Mesodermal cell (in vitro differentiated cells): ENCODE measurements around the gene ANXA4.

Experiments used
- H3K27ac ChIP-seq: 2 replicates; pipeline ENCODE4 v1.7.0; 2013; ENCODE audit warnings: mild to moderate bottlenecking, low read depth, low read length, moderate library complexity; ENCODE audit not compliant: severe bottlenecking
- H3K36me3 ChIP-seq: 2 replicates; pipeline ENCODE4 v1.7.1; 2013; ENCODE audit warnings: mild to moderate bottlenecking, low read length, moderate library complexity; ENCODE audit not compliant: control insufficient read depth, insufficient read depth
- H3K4me1 ChIP-seq: one replicate; pipeline ENCODE4 v1.7.1; 2013; ENCODE audit warnings: mild to moderate bottlenecking, low read length; ENCODE audit not compliant: insufficient read depth, control insufficient read depth, poor library complexity, severe bottlenecking
- H3K4me3 ChIP-seq: 2 replicates; pipeline ENCODE4 v1.7.0; 2013; ENCODE audit warnings: low read length, control low read depth, mild to moderate bottlenecking; ENCODE audit not compliant: insufficient read depth, poor library complexity, severe bottlenecking; ENCODE audit errors: extremely low read depth
- H3K9me3 ChIP-seq: 2 replicates; pipeline ENCODE4 v1.7.1; 2013; ENCODE audit warnings: mild to moderate bottlenecking, low read length, moderate library complexity; ENCODE audit not compliant: control insufficient read depth
- WGBS, 2 experiments: methylation state at CpG; one replicate each; pipeline ENCODE4 v1.1.5; 2013; ENCODE audit warnings: missing lambda C conversion rate in 2 of 2; ENCODE audit not compliant: insufficient coverage in 2 of 2; 5-methylcytosine and 5-hydroxymethylcytosine counted together

Gene ANXA4

GRCh38 chr2:69810550-69810949 is 68.6 kb downstream of the ANXA4 start:
- H3K9me3 ChIP-seq, result no peaks in the 10 kb centered on the region
- H3K36me3 ChIP-seq, result no peaks in the 10 kb centered on the region
- no peaks in the 10 kb centered on the region for H3K4me1 ChIP-seq
- no peak overlapping the region for H3K4me3 ChIP-seq
- H3K27ac ChIP-seq, result no peak overlapping the region
- WGBS, 2 experiments, result 92 to 95% methylated on average over 4 to 6 of the region's 6 CpGs

- Histone ChIP-seq H3K27ac (no peak overlapping the region), H3K9me3 (no peaks in the 10 kb centered on the region), H3K4me3 (no peak overlapping the region), H3K36me3 (no peaks in the 10 kb centered on the region), H3K4me1 (no peaks in the 10 kb centered on the region)
- 85 to 94% methylated on average over 5 of the region's 5 CpGs for WGBS, 2 experiments
Observed at GRCh38 chr2:69811018-69811417, 69.1 kb downstream of the ANXA4 start.

GRCh38 chr2:69811591-69811990 is 69.7 kb downstream of the ANXA4 start:
- 76 to 96% methylated on average over 2 to 3 of the region's 3 CpGs for WGBS, 2 experiments
- Histone ChIP-seq H3K36me3 (no peaks in the 10 kb centered on the region), H3K4me1 (no peaks in the 10 kb centered on the region), H3K4me3 (no peak overlapping the region), H3K27ac (no peak overlapping the region), H3K9me3 (no peaks in the 10 kb centered on the region)

GRCh38 chr2:69815717-69816116 is 73.8 kb downstream of the ANXA4 start:
- Histone ChIP-seq H3K36me3 (peaks cover 3% of the 10 kb centered on the region), H3K9me3 (no peaks in the 10 kb centered on the region), H3K4me1 (peaks cover 6% of the 10 kb centered on the region), H3K4me3 (no peak overlapping the region), H3K27ac (no peak overlapping the region)
- WGBS, 2 experiments, result 40% methylated on average over 1 of the region's 1 CpG; no CpG with 5 or more reads in 1 of the 2 experiments

- H3K4me3 ChIP-seq, result no peak overlapping the region
- WGBS, 2 experiments, result 13 to 39% methylated on average over 1 to 2 of the region's 3 CpGs
- peaks cover 5% of the 10 kb centered on the region for H3K36me3 ChIP-seq
- peaks cover 6% of the 10 kb centered on the region for H3K4me1 ChIP-seq
- no peaks in the 10 kb centered on the region for H3K9me3 ChIP-seq
- no peak overlapping the region for H3K27ac ChIP-seq
Observed at GRCh38 chr2:69816923-69817542, 75.1 kb downstream of the ANXA4 start.

GRCh38 chr2:69817729-69818501 is 76.0 kb downstream of the ANXA4 start:
- H3K27ac ChIP-seq, result no peak overlapping the region
- 84 to 92% methylated on average over 3 to 4 of the region's 4 CpGs for WGBS, 2 experiments
- H3K36me3 ChIP-seq, result peaks cover 5% of the 10 kb centered on the region
- H3K9me3 ChIP-seq, result no peaks in the 10 kb centered on the region
- no peak overlapping the region for H3K4me3 ChIP-seq
- peaks cover 6% of the 10 kb centered on the region for H3K4me1 ChIP-seq

GRCh38 chr2:69827796-69828540 is 86.0 kb downstream of the ANXA4 start:
- WGBS, 2 experiments, result 93 to 97% methylated on average over 6 to 8 of the region's 9 CpGs
- Histone ChIP-seq H3K27ac (no peak overlapping the region), H3K4me1 (peaks cover 4% of the 10 kb centered on the region), H3K36me3 (no peaks in the 10 kb centered on the region), H3K9me3 (no peaks in the 10 kb centered on the region), H3K4me3 (no peak overlapping the region)

- WGBS, 2 experiments, result 10% methylated on average over 6 to 7 of the region's 7 CpGs
- Histone ChIP-seq H3K27ac (peak overlapping the region; percentile 97), H3K4me1 (peaks cover 4% of the 10 kb centered on the region), H3K4me3 (peak overlapping the region; percentile 82), H3K36me3 (no peaks in the 10 kb centered on the region), H3K9me3 (no peaks in the 10 kb centered on the region)
Observed at GRCh38 chr2:69828938-69829255, 87.0 kb downstream of the ANXA4 start.

GRCh38 chr2:69829256-69830044 is 87.5 kb downstream of the ANXA4 start, which contains the start of gene GMCL1:
Gene GMCL1, plus strand, starts transcription at chr2:69829660. Its CDS starts 233 bp downstream, at chr2:69829893.
- peak within 1 kb of the TSS; percentile 82 for H3K4me3 ChIP-seq
- peak within 1 kb of the TSS; percentile 97 for H3K27ac ChIP-seq
- WGBS, 2 experiments, result 0 to 1% methylated on average over 53 to 69 of the region's 74 CpGs
- peaks cover 4% of the 10 kb centered on the region for H3K4me1 ChIP-seq
- no peaks in the 10 kb centered on the region for H3K36me3 ChIP-seq
- H3K9me3 ChIP-seq, result no peaks in the 10 kb centered on the region
